ENCODE results near the gene RNF157.

Gene RNF157

GRCh38 chr17:76121932-76122430, 118.3 kb downstream of the RNF157 start:
- Histone ChIP-seq H3K4me3 (ENCODE audit: low read depth, low read length) (no peak overlapping the region), H3K36me3 (ENCODE audit: control insufficient read depth in 2 of 2, insufficient read depth in 1 of 2, low read length in 2 of 2) (no peaks in the 10 kb centered on the region), H3K4me1 (ENCODE audit: control insufficient read depth, insufficient read depth, low read length) (no peaks in the 10 kb centered on the region), H3K27ac (ENCODE audit: extremely low read depth, low read depth, low read length) (no peak overlapping the region), H3K9me3 (ENCODE audit: control insufficient read depth, insufficient read depth, low read depth, low read length) (no peaks in the 10 kb centered on the region)
- no peak for TF ChIP-seq ZNF514 (tag by site-specific recombination; IDR thresholded peaks at IDR 0.05)
- TF ChIP-seq ZNF843 (tag by site-specific recombination; IDR thresholded peaks at IDR 0.05), result no peak
- no peak for TF ChIP-seq ZNF529 (tag by site-specific recombination; IDR thresholded peaks at IDR 0.05; ENCODE audit: insufficient replicate concordance)
- TF ChIP-seq, protein P1, sequence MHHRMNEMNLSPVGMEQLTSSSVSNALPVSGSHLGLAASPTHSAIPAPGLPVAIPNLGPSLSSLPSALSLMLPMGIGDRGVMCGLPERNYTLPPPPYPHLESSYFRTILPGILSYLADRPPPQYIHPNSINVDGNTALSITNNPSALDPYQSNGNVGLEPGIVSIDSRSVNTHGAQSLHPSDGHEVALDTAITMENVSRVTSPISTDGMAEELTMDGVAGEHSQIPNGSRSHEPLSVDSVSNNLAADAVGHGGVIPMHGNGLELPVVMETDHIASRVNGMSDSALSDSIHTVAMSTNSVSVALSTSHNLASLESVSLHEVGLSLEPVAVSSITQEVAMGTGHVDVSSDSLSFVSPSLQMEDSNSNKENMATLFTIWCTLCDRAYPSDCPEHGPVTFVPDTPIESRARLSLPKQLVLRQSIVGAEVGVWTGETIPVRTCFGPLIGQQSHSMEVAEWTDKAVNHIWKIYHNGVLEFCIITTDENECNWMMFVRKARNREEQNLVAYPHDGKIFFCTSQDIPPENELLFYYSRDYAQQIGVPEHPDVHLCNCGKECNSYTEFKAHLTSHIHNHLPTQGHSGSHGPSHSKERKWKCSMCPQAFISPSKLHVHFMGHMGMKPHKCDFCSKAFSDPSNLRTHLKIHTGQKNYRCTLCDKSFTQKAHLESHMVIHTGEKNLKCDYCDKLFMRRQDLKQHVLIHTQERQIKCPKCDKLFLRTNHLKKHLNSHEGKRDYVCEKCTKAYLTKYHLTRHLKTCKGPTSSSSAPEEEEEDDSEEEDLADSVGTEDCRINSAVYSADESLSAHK (tag by site-specific recombination; IDR thresholded peaks at IDR 0.05), result no peak
- no peak for TF ChIP-seq ZNF792 (tag by site-specific recombination; IDR thresholded peaks at IDR 0.05)
- TF ChIP-seq ZBTB6 (tag by site-specific recombination; IDR thresholded peaks at IDR 0.05), result no peak
- no peak for TF ChIP-seq ZNF510 (tag by site-specific recombination; IDR thresholded peaks at IDR 0.05; ENCODE audit: insufficient replicate concordance)
- TF ChIP-seq KLF17 (tag by site-specific recombination; IDR thresholded peaks at IDR 0.05), result no peak
- TF ChIP-seq, protein P2, sequence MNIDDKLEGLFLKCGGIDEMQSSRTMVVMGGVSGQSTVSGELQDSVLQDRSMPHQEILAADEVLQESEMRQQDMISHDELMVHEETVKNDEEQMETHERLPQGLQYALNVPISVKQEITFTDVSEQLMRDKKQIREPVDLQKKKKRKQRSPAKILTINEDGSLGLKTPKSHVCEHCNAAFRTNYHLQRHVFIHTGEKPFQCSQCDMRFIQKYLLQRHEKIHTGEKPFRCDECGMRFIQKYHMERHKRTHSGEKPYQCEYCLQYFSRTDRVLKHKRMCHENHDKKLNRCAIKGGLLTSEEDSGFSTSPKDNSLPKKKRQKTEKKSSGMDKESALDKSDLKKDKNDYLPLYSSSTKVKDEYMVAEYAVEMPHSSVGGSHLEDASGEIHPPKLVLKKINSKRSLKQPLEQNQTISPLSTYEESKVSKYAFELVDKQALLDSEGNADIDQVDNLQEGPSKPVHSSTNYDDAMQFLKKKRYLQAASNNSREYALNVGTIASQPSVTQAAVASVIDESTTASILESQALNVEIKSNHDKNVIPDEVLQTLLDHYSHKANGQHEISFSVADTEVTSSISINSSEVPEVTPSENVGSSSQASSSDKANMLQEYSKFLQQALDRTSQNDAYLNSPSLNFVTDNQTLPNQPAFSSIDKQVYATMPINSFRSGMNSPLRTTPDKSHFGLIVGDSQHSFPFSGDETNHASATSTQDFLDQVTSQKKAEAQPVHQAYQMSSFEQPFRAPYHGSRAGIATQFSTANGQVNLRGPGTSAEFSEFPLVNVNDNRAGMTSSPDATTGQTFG (tag by site-specific recombination; IDR thresholded peaks at IDR 0.05; ENCODE audit: borderline replicate concordance), result no peak
- TF ChIP-seq ZNF707 (tag by site-specific recombination; IDR thresholded peaks at IDR 0.05), result no peak
- no peak for TF ChIP-seq ZNF830 (tag by site-specific recombination; IDR thresholded peaks at IDR 0.05; ENCODE audit: low read depth)
- TF ChIP-seq ZNF621 (tag by site-specific recombination; IDR thresholded peaks at IDR 0.05), result no peak
- TF ChIP-seq ZNF121 (tag by site-specific recombination; IDR thresholded peaks at IDR 0.05), result no peak
- no peak for TF ChIP-seq ZNF664 (tag by site-specific recombination; IDR thresholded peaks at IDR 0.05)
- no peak for TF ChIP-seq ZNF2 (tag by site-specific recombination; IDR thresholded peaks at IDR 0.05)
- no peak for TF ChIP-seq ZNF394 (tag by site-specific recombination; IDR thresholded peaks at IDR 0.05; ENCODE audit: borderline replicate concordance)
- no peak for TF ChIP-seq ZNF704 (tag by site-specific recombination; IDR thresholded peaks at IDR 0.05)
- no peak for TF ChIP-seq YY2 (tag by site-specific recombination; IDR thresholded peaks at IDR 0.05)
- CTCF ChIA-PET, result interaction anchor here (0.6 to 11.8 kb wide), 31 partner anchors 8 to 408 kb away, joined by 3 to 191 read pairs (median 5); partner anchors contain the start of genes EXOC7 and SRP68
- POLR2A ChIA-PET, result interaction anchor here (0.8 to 1.0 kb wide), 3 partner anchors 11 to 158 kb away, joined by 3 to 7 read pairs (median 3); no protein-coding TSS in a partner anchor

All from HEK293 (cell line).